MM.1S (cell line): ENCODE data around the gene MFNG.

Experiments
- DNase-seq: peaks from one replicate; pipeline ENCODE4 v3.0.0-alpha.2; 2015
- H2AFZ ChIP-seq: fragments of 300-600 bp; sonication (generic); 2 replicates; pipeline ENCODE4 v1.6.0; 2016; ENCODE audit warnings: antibody characterized with exemption, low read length
- H3F3A ChIP-seq: fragments of 300-600 bp; sonication (generic); 2 replicates; pipeline ENCODE4 v1.6.1; 2016; ENCODE audit warnings: mild to moderate bottlenecking, antibody characterized with exemption, low read length, moderate library complexity, mixed read lengths; ENCODE audit not compliant: insufficient read depth
- H3K27ac ChIP-seq: fragments of 300-600 bp; sonication (generic); 2 replicates; pipeline ENCODE4 v1.5.1; 2016; ENCODE audit warnings: mild to moderate bottlenecking, low read length
- H3K27me3 ChIP-seq: fragments of 300-600 bp; sonication (generic); replicated peaks from 2 replicates; pipeline ENCODE4 v1.6.0; 2016; ENCODE audit warnings: low read length; ENCODE audit not compliant: insufficient read depth
- H3K36me3 ChIP-seq: fragments of 300-600 bp; sonication (generic); replicated peaks from 2 replicates; pipeline ENCODE4 v1.6.1; 2016; ENCODE audit warnings: mild to moderate bottlenecking, low read length, mixed read lengths; ENCODE audit not compliant: insufficient read depth
- H3K4me1 ChIP-seq: fragments of 300-600 bp; sonication (generic); 2 replicates; pipeline ENCODE4 v1.6.1; 2016; ENCODE audit warnings: low read length, mixed read lengths
- H3K4me2 ChIP-seq: fragments of 300-600 bp; sonication (generic); 2 replicates; pipeline ENCODE4 v1.6.0; 2016; ENCODE audit warnings: low read depth, low read length
- H3K4me3 ChIP-seq: fragments of 300-600 bp; sonication (generic); 2 replicates; pipeline ENCODE4 v1.5.1; 2016; ENCODE audit warnings: low read length, mixed read lengths
- H3K79me2 ChIP-seq: fragments of 300-600 bp; sonication (generic); 2 replicates; pipeline ENCODE4 v1.6.1; 2016; ENCODE audit warnings: mixed run types, low read length, mixed read lengths
- H3K9ac ChIP-seq: fragments of 300-600 bp; sonication (generic); 2 replicates; pipeline ENCODE4 v1.6.1; 2016; ENCODE audit warnings: low read length, mixed read lengths
- H3K9me2 ChIP-seq: fragments of 300-600 bp; sonication (generic); replicated peaks from 2 replicates; pipeline ENCODE4 v1.6.1; 2016; ENCODE audit warnings: mild to moderate bottlenecking, low read length, mixed read lengths; ENCODE audit not compliant: insufficient read depth
- H3K9me3 ChIP-seq: fragments of 300-600 bp; sonication (generic); replicated peaks from 2 replicates; pipeline ENCODE4 v1.6.1; 2016; ENCODE audit warnings: mild to moderate bottlenecking, low read length, mixed read lengths; ENCODE audit not compliant: insufficient read depth
- H4K20me1 ChIP-seq: fragments of 300-600 bp; sonication (generic); 2 replicates; pipeline ENCODE4 v1.6.1; 2016; ENCODE audit warnings: mild to moderate bottlenecking, low read length, moderate library complexity, mixed read lengths; ENCODE audit not compliant: insufficient read depth
- CTCF ChIP-seq: fragments of 300-600 bp; sonication (generic); IDR thresholded peaks from 2 replicates; pipeline ENCODE4 v1.5.1; 2016; ENCODE audit warnings: antibody characterized with exemption, low read length, mixed read lengths
- EZH2 ChIP-seq: fragments of 300-600 bp; sonication (generic); optimal IDR thresholded peaks from 2 replicates; pipeline ENCODE3; 2017; ENCODE audit warnings: low read depth, mild to moderate bottlenecking, antibody characterized with exemption, low read length, mixed read lengths
- EZH2phosphoT487 ChIP-seq: fragments of 300-600 bp; sonication (generic); IDR thresholded peaks from 2 replicates; pipeline ENCODE4 v1.6.1; 2018; ENCODE audit warnings: antibody characterized with exemption, low read length

Gene MFNG

GRCh38 chr22:37454857-37455686, 31.1 kb downstream of the MFNG start:
- no peak overlapping the region for H3K4me2 ChIP-seq
- H3K9me2 ChIP-seq = no peaks in the 10 kb centered on the region
- H3K9me3 ChIP-seq = no peaks in the 10 kb centered on the region
- no peak for DNase-seq
- no peaks in the 10 kb centered on the region for H4K20me1 ChIP-seq
- H3F3A ChIP-seq = no peaks in the 10 kb centered on the region
- TF ChIP-seq EZH2phosphoT487 = no peak
- no peak for TF ChIP-seq CTCF
- TF ChIP-seq EZH2 = no peak
- no peaks in the 10 kb centered on the region for H3K79me2 ChIP-seq
- H2AFZ ChIP-seq = no peak overlapping the region
- no peaks in the 10 kb centered on the region for H3K4me1 ChIP-seq
- no peak overlapping the region for H3K9ac ChIP-seq
- peaks cover 30% of the 10 kb centered on the region for H3K27me3 ChIP-seq
- H3K27ac ChIP-seq = no peak overlapping the region
- no peak overlapping the region for H3K4me3 ChIP-seq
- no peaks in the 10 kb centered on the region for H3K36me3 ChIP-seq

GRCh38 chr22:37453696-37454095, 32.5 kb downstream of the MFNG start:
- H3F3A ChIP-seq = no peaks in the 10 kb centered on the region
- H3K27ac ChIP-seq = no peak overlapping the region
- peaks cover 44% of the 10 kb centered on the region for H3K27me3 ChIP-seq
- no peaks in the 10 kb centered on the region for H3K9me3 ChIP-seq
- H3K9me2 ChIP-seq = no peaks in the 10 kb centered on the region
- H2AFZ ChIP-seq = no peak overlapping the region
- H3K79me2 ChIP-seq = no peaks in the 10 kb centered on the region
- no peak overlapping the region for H3K4me3 ChIP-seq
- DNase-seq = no peak
- no peak overlapping the region for H3K9ac ChIP-seq
- H4K20me1 ChIP-seq = no peaks in the 10 kb centered on the region
- TF ChIP-seq CTCF (no peak), EZH2phosphoT487 (no peak), EZH2 (no peak)
- no peak overlapping the region for H3K4me2 ChIP-seq
- H3K36me3 ChIP-seq = no peaks in the 10 kb centered on the region
- H3K4me1 ChIP-seq = no peaks in the 10 kb centered on the region

GRCh38 chr22:37451218-37451617, 35.0 kb downstream of the MFNG start:
- H3F3A ChIP-seq = no peaks in the 10 kb centered on the region
- H3K4me2 ChIP-seq = no peak overlapping the region
- H4K20me1 ChIP-seq = no peaks in the 10 kb centered on the region
- no peaks in the 10 kb centered on the region for H3K36me3 ChIP-seq
- H3K27me3 ChIP-seq = peaks cover 60% of the 10 kb centered on the region
- no peak overlapping the region for H3K4me3 ChIP-seq
- no peak overlapping the region for H3K27ac ChIP-seq
- no peak for DNase-seq
- H3K9ac ChIP-seq = no peak overlapping the region
- H3K9me3 ChIP-seq = no peaks in the 10 kb centered on the region
- no peak overlapping the region for H2AFZ ChIP-seq
- H3K4me1 ChIP-seq = no peaks in the 10 kb centered on the region
- no peaks in the 10 kb centered on the region for H3K9me2 ChIP-seq
- no peaks in the 10 kb centered on the region for H3K79me2 ChIP-seq
- TF ChIP-seq EZH2phosphoT487 = no peak
- TF ChIP-seq CTCF = no peak
- TF ChIP-seq EZH2 = no peak
